Gastroesophageal sphincter (tissue), 4 donors: ENCODE results near the gene COL18A1. TPM values are rescaled to one million over a fixed set of nuclear protein-coding genes. Genes with fewer than 3 reads are reported as not detected.
"Not testable (repeated sequence)": the region's sequence is repeated elsewhere in the genome, so short reads cannot be mapped to it uniquely, and the experiment has no call there.

Source experiments
- ATAC-seq: fragments of 150-250 bp; one replicate; pipeline ENCODE4 v1.9.1; 2016; ENCODE audit warnings: mild to moderate bottlenecking, moderate library complexity
- H3K27ac ChIP-seq, 4 donors: fragments of 200-600 bp; sonication (generic) in 3 of 4; 1 replicate in 3 of 4; 2 replicates in 1 of 4; pipeline ENCODE4 v1.5.1; 2016 to 2019
- H3K27me3 ChIP-seq: fragments of 200-600 bp; sonication (generic); one replicate; pipeline ENCODE4 v1.5.1; 2019
- H3K36me3 ChIP-seq, 2 donors: fragments of 200-600 bp; sonication (generic); one replicate each; pipeline ENCODE4 v1.5.1; 2019; ENCODE audit warnings: control low read depth in 1 of 2
- H3K4me1 ChIP-seq, 3 donors: fragments of 200-600 bp; sonication (generic); 1 replicate in 2 of 3; 2 replicates in 1 of 3; pipeline ENCODE4 v1.5.1; 2016 to 2019; ENCODE audit warnings: control low read depth in 2 of 3
- H3K4me3 ChIP-seq, 2 donors: fragments of 200-600 bp; sonication (generic); one replicate each; pipeline ENCODE4 v1.5.1; 2019; ENCODE audit warnings: mild to moderate bottlenecking in 1 of 2, moderate library complexity in 1 of 2
- H3K9me3 ChIP-seq, 3 donors: fragments of 200-600 bp; sonication (generic); one replicate each; pipeline ENCODE4 v1.5.1; 2017 to 2019; ENCODE audit warnings: control low read depth in 2 of 3
- EP300 ChIP-seq: sonication (generic); formaldehyde crosslinking; IDR thresholded peaks from one replicate; pipeline ENCODE4 v1.6.1; 2017; ENCODE audit warnings: antibody characterized with exemption, mild to moderate bottlenecking
- POLR2A ChIP-seq, 2 donors: fragments of 450-650 bp; IDR thresholded peaks; one replicate each; pipeline ENCODE4 v1.6.1; 2017; ENCODE audit warnings: antibody characterized with exemption in 2 of 2, mild to moderate bottlenecking in 2 of 2, moderate library complexity in 1 of 2
- POLR2AphosphoS5 ChIP-seq: sonication (generic); formaldehyde crosslinking; IDR thresholded peaks from one replicate; pipeline ENCODE4 v1.6.1; 2017; ENCODE audit warnings: antibody characterized with exemption
- WGBS, 2 donors: methylation state at CpG; one replicate each; pipeline ENCODE4 v1.1.5; 2018; ENCODE audit warnings: low coverage in 1 of 2; 5-methylcytosine and 5-hydroxymethylcytosine counted together
- total RNA-seq, 4 donors: library from RNA; depleted of rRNA; stranded (reverse); fragments of >200 nt; gene quantifications; one replicate each; pipeline ENCODE4 v1.1.0, GENCODE V29; 2016
- TF ChIP-seq, protein P1 (sequence below), 4 experiments: fragments of 200-600 bp in 2 of 4; fragments of 450-650 bp in 2 of 4; sonication (generic) in 1 of 4; IDR thresholded peaks; one replicate each; pipeline ENCODE4 v1.5.1; 2017 to 2019; ENCODE audit warnings: antibody characterized with exemption in 4 of 4, mild to moderate bottlenecking in 2 of 4, moderate library complexity in 2 of 4

The COL18A1 gene
- total RNA-seq, 4 donors from 2014 or later: 69.3 to 116 (median 78.4) TPM

GRCh38 chr21:45498646-45499000 is 93.7 kb downstream of the COL18A1 start:
- no peak overlapping the region for H3K4me3 ChIP-seq
- peaks cover 0 to 62% of the 10 kb centered on the region in 2 donors for H3K36me3 ChIP-seq
- ATAC-seq: no peak
- 84% methylated on average over 5 of the region's 9 CpGs; no CpG with 5 or more reads in 1 of the 2 donors for WGBS, 2 donors
- H3K9me3 ChIP-seq: no peaks in the 10 kb centered on the region
- no peaks in the 10 kb centered on the region for H3K4me1 ChIP-seq
- no peaks in the 10 kb centered on the region for H3K27me3 ChIP-seq
- H3K27ac ChIP-seq: no peak overlapping the region
- TF ChIP-seq, protein P1, sequence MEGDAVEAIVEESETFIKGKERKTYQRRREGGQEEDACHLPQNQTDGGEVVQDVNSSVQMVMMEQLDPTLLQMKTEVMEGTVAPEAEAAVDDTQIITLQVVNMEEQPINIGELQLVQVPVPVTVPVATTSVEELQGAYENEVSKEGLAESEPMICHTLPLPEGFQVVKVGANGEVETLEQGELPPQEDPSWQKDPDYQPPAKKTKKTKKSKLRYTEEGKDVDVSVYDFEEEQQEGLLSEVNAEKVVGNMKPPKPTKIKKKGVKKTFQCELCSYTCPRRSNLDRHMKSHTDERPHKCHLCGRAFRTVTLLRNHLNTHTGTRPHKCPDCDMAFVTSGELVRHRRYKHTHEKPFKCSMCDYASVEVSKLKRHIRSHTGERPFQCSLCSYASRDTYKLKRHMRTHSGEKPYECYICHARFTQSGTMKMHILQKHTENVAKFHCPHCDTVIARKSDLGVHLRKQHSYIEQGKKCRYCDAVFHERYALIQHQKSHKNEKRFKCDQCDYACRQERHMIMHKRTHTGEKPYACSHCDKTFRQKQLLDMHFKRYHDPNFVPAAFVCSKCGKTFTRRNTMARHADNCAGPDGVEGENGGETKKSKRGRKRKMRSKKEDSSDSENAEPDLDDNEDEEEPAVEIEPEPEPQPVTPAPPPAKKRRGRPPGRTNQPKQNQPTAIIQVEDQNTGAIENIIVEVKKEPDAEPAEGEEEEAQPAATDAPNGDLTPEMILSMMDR (IDR thresholded peaks at IDR 0.05): no peak
- no peak for TF ChIP-seq POLR2AphosphoS5
- TF ChIP-seq EP300: no peak
- TF ChIP-seq POLR2A (IDR thresholded peaks at IDR 0.05): no peak

GRCh38 chr21:45499201-45499750 is 94.3 kb downstream of the COL18A1 start:
- TF ChIP-seq POLR2AphosphoS5: no peak
- TF ChIP-seq POLR2A (IDR thresholded peaks at IDR 0.05): no peak
- TF ChIP-seq, protein P1 (IDR thresholded peaks at IDR 0.05): no peak
- no peak for TF ChIP-seq EP300
- peaks cover 0 to 61% of the 10 kb centered on the region in 2 donors for H3K36me3 ChIP-seq
- no peak for ATAC-seq
- H3K27me3 ChIP-seq: no peaks in the 10 kb centered on the region
- no peaks in the 10 kb centered on the region for H3K9me3 ChIP-seq
- H3K4me1 ChIP-seq: no peaks in the 10 kb centered on the region
- no peak overlapping the region for H3K27ac ChIP-seq
- 70 to 100% methylated on average over 6 to 9 of the region's 25 CpGs for WGBS, 2 donors
- H3K4me3 ChIP-seq: no peak overlapping the region

- H3K27ac ChIP-seq: no peak overlapping the region
- TF ChIP-seq, protein P1 (IDR thresholded peaks at IDR 0.05): no peak
- TF ChIP-seq POLR2AphosphoS5 (no peak), EP300 (no peak), POLR2A (IDR thresholded peaks at IDR 0.05) (no peak)
Measured at GRCh38 chr21:45499970-45500577, 95.1 kb downstream of the COL18A1 start.

GRCh38 chr21:45501081-45502005 is 96.4 kb downstream of the COL18A1 start:
- ATAC-seq, H3K9me3 ChIP-seq, H3K4me3 ChIP-seq, H3K4me1 ChIP-seq, H3K27ac ChIP-seq, H3K27me3 ChIP-seq: not testable (repeated sequence)
- H3K36me3 ChIP-seq: peaks cover 0 to 60% of the 10 kb centered on the region in 2 donors
- 64 to 100% methylated on average over 1 to 6 of the region's 20 CpGs for whole genome bisulfite sequencing, 2 donors

More at GRCh38 chr21:45499970-45500577, 95.1 kb downstream of the COL18A1 start:
- Histone ChIP-seq H3K36me3 (peaks cover 0 to 60% of the 10 kb centered on the region in 2 donors), H3K4me3 (no peak overlapping the region), H3K4me1 (no peaks in the 10 kb centered on the region), H3K9me3 (no peaks in the 10 kb centered on the region), H3K27me3 (no peaks in the 10 kb centered on the region)
- WGBS, 2 donors: 73 to 77% methylated on average over 5 of the region's 6 CpGs
- no peak for ATAC-seq

GRCh38 chr21:45502006-45502345 is 97.0 kb downstream of the COL18A1 start:
- TF ChIP-seq POLR2A (IDR thresholded peaks at IDR 0.05) (no peak), POLR2AphosphoS5 (no peak), EP300 (no peak)
- TF ChIP-seq, protein P1 (IDR thresholded peaks at IDR 0.05): no peak
- H3K9me3 ChIP-seq: no peaks in the 10 kb centered on the region
- H3K27ac ChIP-seq: no peak overlapping the region
- H3K36me3 ChIP-seq: peaks cover 0 to 59% of the 10 kb centered on the region in 2 donors
- no peaks in the 10 kb centered on the region for H3K27me3 ChIP-seq
- WGBS, 2 donors: 57% methylated on average over 1 of the region's 13 CpGs; no CpG with 5 or more reads in 1 of the 2 donors
- no peak overlapping the region for H3K4me3 ChIP-seq
- H3K4me1 ChIP-seq: no peaks in the 10 kb centered on the region
- ATAC-seq: no peak
